Spleen (tissue), 7 donors: ENCODE results near the gene MC2R.

Source experiments
- POLR2A ChIP-seq, 3 donors: fragments of 450-650 bp; IDR thresholded peaks; one replicate each; pipeline ENCODE4 v1.5.1; 2017; ENCODE audit warnings: antibody characterized with exemption in 3 of 3, mild to moderate bottlenecking in 1 of 3
- TF ChIP-seq, protein P1 (sequence below), 11 experiments: fragments of 200-600 bp in 7 of 11; fragments of 450-650 bp in 4 of 11; sonication (generic) in 4 of 11; IDR thresholded peaks in 8 of 11; conservative IDR thresholded peaks in 3 of 11; 1 replicate in 7 of 11; 2 replicates in 4 of 11; pipeline versions ENCODE4 v1.4.0 to v1.8.0; 2016 to 2021; ENCODE audit warnings: antibody characterized with exemption in 11 of 11, inconsistent platforms in 4 of 11, mild to moderate bottlenecking in 1 of 11
- donor health status: DM: no; HTN: no; CAD: no; lungs with moderate emphysema.
- donor health status: DM: no; HTN: no; CAD: no.
- donor health status: DM: no; HTN: no; CAD: no.

DNA sequence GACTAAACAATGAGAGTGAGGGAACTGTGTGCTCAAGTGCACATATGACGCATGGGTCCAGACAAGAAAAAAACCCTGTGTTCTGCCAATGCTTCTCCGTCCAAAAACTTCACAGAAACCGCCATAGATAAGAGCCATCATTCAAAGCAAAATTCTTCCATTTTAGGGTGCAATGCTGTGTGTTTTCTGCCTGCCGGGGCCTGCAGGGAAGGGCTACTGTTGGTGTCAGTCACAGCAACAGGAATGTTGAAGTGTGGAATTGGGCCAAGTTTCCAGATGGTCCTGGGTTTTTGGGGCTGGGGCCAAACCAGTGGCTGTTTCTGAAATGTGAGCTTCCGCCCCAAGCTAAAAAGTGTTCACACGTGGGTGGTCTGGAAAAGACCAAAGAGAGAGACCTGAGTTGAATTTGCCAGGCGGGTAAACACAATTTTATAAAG is 677 bp upstream of the MC2R start:
- TF ChIP-seq, protein P1, sequence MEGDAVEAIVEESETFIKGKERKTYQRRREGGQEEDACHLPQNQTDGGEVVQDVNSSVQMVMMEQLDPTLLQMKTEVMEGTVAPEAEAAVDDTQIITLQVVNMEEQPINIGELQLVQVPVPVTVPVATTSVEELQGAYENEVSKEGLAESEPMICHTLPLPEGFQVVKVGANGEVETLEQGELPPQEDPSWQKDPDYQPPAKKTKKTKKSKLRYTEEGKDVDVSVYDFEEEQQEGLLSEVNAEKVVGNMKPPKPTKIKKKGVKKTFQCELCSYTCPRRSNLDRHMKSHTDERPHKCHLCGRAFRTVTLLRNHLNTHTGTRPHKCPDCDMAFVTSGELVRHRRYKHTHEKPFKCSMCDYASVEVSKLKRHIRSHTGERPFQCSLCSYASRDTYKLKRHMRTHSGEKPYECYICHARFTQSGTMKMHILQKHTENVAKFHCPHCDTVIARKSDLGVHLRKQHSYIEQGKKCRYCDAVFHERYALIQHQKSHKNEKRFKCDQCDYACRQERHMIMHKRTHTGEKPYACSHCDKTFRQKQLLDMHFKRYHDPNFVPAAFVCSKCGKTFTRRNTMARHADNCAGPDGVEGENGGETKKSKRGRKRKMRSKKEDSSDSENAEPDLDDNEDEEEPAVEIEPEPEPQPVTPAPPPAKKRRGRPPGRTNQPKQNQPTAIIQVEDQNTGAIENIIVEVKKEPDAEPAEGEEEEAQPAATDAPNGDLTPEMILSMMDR (IDR thresholded peaks at IDR 0.05 in 8 of 11, conservative IDR thresholded peaks at IDR 0.05 in 3 of 11), result no peak
- no peak for TF ChIP-seq POLR2A (IDR thresholded peaks at IDR 0.05)
